Left lung (tissue), 10 donors: ENCODE data around the gene PLA2G15. TPM values are rescaled to one million over a fixed set of nuclear protein-coding genes. Genes with fewer than 3 reads are reported as not detected.
"Not testable (repeated sequence)": the region's sequence is repeated elsewhere in the genome, so short reads cannot be mapped to it uniquely, and the experiment has no call there.

Experiments used
- ATAC-seq: fragments of 200-7000 bp; cut with Tn5 transposase; one replicate; pipeline ENCODE4 v1.9.1; 2020; ENCODE audit warnings: moderate library complexity
- DNase-seq, 4 donors: peaks; one replicate each; pipeline ENCODE4 v3.0.0-alpha.2; 2013 to 2020
- H3K27ac ChIP-seq, 2 donors: fragments of 200-600 bp; sonication (generic) in 1 of 2; one replicate each; pipeline versions ENCODE4 v1.5.0 to v1.8.0; 2020 to 2021
- H3K27me3 ChIP-seq, 2 donors: fragments of 200-600 bp; sonication (generic) in 1 of 2; one replicate each; pipeline versions ENCODE4 v1.5.0 to v1.8.0; 2020 to 2021
- H3K36me3 ChIP-seq, 2 donors: fragments of 200-600 bp; sonication (generic) in 1 of 2; one replicate each; pipeline versions ENCODE4 v1.5.0 to v1.8.0; 2020 to 2021
- H3K4me1 ChIP-seq, 2 donors: fragments of 200-600 bp; one replicate each; pipeline ENCODE4 v1.8.0; 2021
- H3K4me3 ChIP-seq, 2 donors: fragments of 200-600 bp; sonication (generic) in 1 of 2; one replicate each; pipeline versions ENCODE4 v1.5.0 to v1.8.0; 2020 to 2021; ENCODE audit warnings: mild to moderate bottlenecking in 1 of 2
- H3K9me3 ChIP-seq, 2 donors: fragments of 200-600 bp; sonication (generic) in 1 of 2; one replicate each; pipeline versions ENCODE4 v1.5.0 to v1.8.0; 2020 to 2021
- intact Hi-C, 2 donors: fragments of 100-400 bp; cut with DNase I; formaldehyde crosslinking; loops; one replicate each; pipeline versions ENCODE4 v1.11.2 to v1.14.2; 2022
- polyA plus RNA-seq, 6 donors: library from polyadenylated mRNA; unstranded; fragments of 120-200 nt; gene quantifications; one replicate each; pipeline ENCODE4 v1.2.1, GENCODE V29; 2013; ENCODE audit not compliant: insufficient read length in 6 of 6
- total RNA-seq, 2 donors: library from RNA; stranded (reverse); fragmentation: NEBNext Ultra II Directional; extraction: Animal tissue kit (Norgen Biotek cat#: 25700); gene quantifications; one replicate each; pipeline ENCODE4 v1.2.1, GENCODE V29; 2021
- TF ChIP-seq, protein P1 (sequence below), 2 donors: fragments of 200-600 bp; sonication (generic) in 1 of 2; IDR thresholded peaks; one replicate each; pipeline versions ENCODE4 v1.5.0 to v1.8.0; 2021; ENCODE audit warnings: antibody characterized with exemption in 2 of 2
- donor health status: DM: no; HTN: yes; CAD: no.
- donor health status: DM: no; HTN: no; CAD: no.

The PLA2G15 gene
- total and polyA plus RNA-seq, 8 donors, result 10.9 to 35.1 (median 12.3) TPM

DNA sequence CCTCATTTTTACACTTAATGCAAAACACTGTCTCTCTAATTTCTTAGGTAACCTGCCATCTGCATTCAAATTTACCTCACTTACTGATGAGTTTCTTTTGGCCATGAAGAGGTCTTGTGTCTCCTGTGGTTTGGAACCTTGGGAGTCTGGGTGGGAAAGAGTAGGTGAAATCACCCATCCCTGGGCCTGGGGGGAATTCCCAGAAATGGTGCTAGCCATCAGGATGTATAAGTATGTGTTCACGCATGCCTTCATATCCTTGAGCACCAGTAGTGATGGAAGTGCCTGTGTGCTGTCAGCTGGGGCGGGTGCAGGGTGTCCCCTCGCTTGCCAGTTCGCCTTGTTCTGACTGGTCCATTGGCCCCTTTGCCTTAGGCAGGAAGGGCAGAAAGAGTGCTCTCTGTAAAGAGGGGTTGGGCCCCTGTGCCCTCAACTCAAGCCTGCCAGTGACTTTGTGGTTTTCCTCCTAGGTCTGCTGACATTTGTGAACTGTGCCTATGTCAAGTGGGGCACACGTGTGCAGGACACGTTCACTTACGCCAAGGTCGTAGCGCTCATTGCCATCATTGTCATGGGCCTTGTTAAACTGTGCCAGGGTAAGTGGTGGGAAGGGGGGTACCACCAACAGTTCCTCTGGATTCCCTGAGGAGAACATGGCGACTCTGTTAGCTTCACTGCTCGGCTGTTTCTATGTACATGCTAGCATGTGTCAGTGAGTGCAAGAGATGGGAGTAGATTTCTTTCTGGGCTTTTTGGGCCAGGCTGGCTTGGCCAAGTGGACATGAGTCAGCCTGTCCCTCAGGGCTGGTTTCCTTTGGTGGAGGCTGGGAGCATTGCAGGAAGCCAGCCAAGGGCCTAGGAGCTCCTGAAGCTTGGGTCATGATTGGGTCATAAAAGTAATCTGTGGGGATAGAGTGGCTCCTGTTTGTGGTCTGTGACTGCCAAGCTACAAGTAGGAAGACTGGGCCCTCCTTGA, 42.4 kb downstream of the PLA2G15 start:
- H3K4me1 ChIP-seq, result peaks cover 13 to 72% of the 10 kb centered on the region in 2 donors
- H3K36me3 ChIP-seq, result peaks cover 0 to 42% of the 10 kb centered on the region in 2 donors
- TF ChIP-seq, protein P1, sequence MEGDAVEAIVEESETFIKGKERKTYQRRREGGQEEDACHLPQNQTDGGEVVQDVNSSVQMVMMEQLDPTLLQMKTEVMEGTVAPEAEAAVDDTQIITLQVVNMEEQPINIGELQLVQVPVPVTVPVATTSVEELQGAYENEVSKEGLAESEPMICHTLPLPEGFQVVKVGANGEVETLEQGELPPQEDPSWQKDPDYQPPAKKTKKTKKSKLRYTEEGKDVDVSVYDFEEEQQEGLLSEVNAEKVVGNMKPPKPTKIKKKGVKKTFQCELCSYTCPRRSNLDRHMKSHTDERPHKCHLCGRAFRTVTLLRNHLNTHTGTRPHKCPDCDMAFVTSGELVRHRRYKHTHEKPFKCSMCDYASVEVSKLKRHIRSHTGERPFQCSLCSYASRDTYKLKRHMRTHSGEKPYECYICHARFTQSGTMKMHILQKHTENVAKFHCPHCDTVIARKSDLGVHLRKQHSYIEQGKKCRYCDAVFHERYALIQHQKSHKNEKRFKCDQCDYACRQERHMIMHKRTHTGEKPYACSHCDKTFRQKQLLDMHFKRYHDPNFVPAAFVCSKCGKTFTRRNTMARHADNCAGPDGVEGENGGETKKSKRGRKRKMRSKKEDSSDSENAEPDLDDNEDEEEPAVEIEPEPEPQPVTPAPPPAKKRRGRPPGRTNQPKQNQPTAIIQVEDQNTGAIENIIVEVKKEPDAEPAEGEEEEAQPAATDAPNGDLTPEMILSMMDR (IDR thresholded peaks at IDR 0.05), result peak in 1 of 2 donors; percentile 48
- peak overlapping the region; percentile 53 to 81 for H3K27ac ChIP-seq
- H3K27me3 ChIP-seq, result no peaks in the 10 kb centered on the region
- ATAC-seq (peak; percentile 86), DNase-seq (peak in 1 of 4 donors; percentile 68)
- intact Hi-C loops, result no loop called here
- H3K9me3 ChIP-seq, result no peaks in the 10 kb centered on the region
- H3K4me3 ChIP-seq, result no peak overlapping the region

DNA sequence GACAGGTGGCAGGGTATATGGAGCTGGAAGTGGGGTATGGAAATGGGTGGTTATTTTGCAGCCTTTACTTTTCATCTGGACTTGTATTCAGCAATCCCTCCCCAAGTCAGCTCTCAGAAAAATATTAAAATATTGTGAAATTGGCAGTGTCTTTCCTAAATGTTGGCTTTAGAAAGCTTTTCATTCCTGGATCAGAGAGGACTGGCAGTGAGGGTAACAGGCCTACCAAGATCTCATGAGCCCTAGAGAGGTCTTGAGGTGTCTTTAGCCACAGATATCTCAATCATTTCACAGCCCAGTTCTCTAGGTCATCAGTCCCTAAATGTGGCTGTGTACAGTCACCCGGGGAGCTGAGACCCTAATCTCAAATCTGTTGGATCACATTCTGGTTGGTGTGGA, 43.1 kb downstream of the PLA2G15 start:
- Histone ChIP-seq H3K36me3 (peaks cover 0 to 44% of the 10 kb centered on the region in 2 donors), H3K4me1 (peaks cover 13 to 68% of the 10 kb centered on the region in 2 donors), H3K9me3 (no peaks in the 10 kb centered on the region), H3K4me3 (no peak overlapping the region), H3K27ac (peak overlapping the region; percentile 53 to 57), H3K27me3 (no peaks in the 10 kb centered on the region)
- intact Hi-C loops, result no loop called here
- no peak for ATAC-seq
- TF ChIP-seq, protein P1 (IDR thresholded peaks at IDR 0.05), result no peak
- DNase-seq, result no peak

DNA sequence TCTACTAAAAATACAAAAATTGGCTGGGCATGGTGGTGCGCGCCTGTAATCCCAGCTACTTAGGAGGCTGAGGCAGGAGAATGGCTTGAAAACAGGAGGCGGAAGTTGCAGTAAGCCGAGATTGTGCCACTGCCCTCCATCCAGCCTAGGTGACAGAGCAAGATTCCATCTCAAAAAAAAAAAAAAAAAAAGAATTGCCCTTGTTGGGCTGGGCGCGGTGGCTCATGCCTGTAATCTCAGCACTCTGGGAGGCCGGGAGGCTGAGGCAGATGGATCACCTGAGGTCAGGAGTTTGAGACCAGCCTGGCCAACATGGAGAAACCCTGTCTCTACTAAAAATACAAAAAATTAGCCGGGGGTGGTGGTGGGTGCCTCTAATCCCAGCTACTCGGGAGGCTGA, 43.6 kb downstream of the PLA2G15 start:
- H3K36me3 ChIP-seq, result peaks cover 0 to 49% of the 10 kb centered on the region in 2 donors

DNA sequence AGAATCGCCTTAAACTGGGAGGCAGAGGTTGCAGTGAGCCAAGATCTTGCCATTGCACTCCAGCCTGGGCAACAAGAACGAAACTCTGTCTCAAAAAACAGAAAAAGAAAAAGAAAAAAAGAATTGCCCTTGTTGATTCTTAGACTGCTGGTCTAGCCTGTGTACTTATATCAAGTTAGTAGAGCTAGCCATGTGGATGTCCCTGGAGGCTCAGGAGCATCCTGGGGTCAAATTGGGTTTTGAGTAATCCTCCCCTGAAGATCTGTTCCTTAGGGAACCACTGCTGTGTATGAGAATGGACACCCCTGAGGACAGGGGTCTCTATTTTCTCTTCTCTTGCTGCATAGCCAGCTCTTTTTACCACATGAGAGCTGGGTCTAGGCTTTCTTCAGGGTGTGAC, 44.0 kb downstream of the PLA2G15 start:
- H3K9me3 ChIP-seq, result no peaks in the 10 kb centered on the region
- no peak overlapping the region for H3K4me3 ChIP-seq
- no peak for DNase-seq
- no peak for ATAC-seq
- H3K4me1 ChIP-seq, result peaks cover 13 to 58% of the 10 kb centered on the region in 2 donors
- peak overlapping the region; percentile 10 to 56 for H3K27ac ChIP-seq
- H3K27me3 ChIP-seq, result no peaks in the 10 kb centered on the region
- TF ChIP-seq, protein P1 (IDR thresholded peaks at IDR 0.05), result no peak
- peaks cover 0 to 53% of the 10 kb centered on the region in 2 donors for H3K36me3 ChIP-seq
- intact Hi-C loops, result no loop called here

More for the DNA sequence above, 43.6 kb downstream of the PLA2G15 start:
- ATAC-seq, H3K9me3 ChIP-seq, H3K4me3 ChIP-seq, H3K27me3 ChIP-seq, intact Hi-C loops, DNase-seq: not testable (repeated sequence)
- H3K4me1 ChIP-seq, result peaks cover 13 to 62% of the 10 kb centered on the region in 2 donors
- H3K27ac ChIP-seq, result peak overlapping the region in 1 of 2 donors; percentile 57

DNA sequence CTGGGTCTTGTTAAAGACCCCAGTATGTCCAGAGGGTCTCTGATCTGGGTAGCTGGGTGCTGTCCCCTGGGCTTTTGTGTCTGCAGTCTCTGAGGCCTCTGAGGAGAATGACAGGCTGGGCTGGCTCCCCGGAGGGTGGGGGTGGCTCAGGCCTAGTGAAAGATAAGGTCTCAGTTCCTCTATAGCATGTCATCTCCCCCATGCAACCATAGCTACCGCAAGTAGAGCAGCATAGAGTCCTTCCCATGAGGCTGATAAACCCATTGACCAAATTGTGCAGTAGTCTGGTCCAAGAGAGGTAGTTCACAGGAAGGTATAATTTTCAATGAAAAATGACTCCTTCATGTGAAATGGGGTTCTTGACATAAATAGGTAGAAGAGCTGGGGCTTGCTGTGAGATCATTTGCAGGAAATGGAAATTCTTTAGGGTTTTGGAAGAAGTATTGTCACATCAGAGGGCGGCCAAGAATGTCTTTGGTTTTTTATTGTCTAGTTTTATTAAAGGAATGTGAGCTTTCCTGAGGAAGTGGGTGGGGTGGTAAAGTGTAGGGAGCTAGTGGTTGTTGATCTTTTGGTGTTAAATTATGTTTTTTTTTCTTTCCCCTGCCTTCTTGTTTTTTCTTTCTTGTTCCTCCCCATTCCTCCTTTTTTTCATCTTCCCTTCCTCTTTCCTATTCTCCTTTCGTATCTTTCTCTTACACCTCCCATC, 44.6 kb downstream of the PLA2G15 start:
- H3K27ac ChIP-seq, result peak overlapping the region; percentile 10 to 56
- ATAC-seq (no peak), DNase-seq (no peak)
- TF ChIP-seq, protein P1 (IDR thresholded peaks at IDR 0.05), result no peak
- no peak overlapping the region for H3K4me3 ChIP-seq
- intact Hi-C loops, result no loop called here
- peaks cover 0 to 59% of the 10 kb centered on the region in 2 donors for H3K36me3 ChIP-seq
- H3K9me3 ChIP-seq, result no peaks in the 10 kb centered on the region
- peaks cover 13 to 52% of the 10 kb centered on the region in 2 donors for H3K4me1 ChIP-seq
- no peaks in the 10 kb centered on the region for H3K27me3 ChIP-seq
